Activated T-cell treated with anti-CD3 and anti-CD28 coated beads, Interleukin-2, amount 50 U/mL, for 1 hour (primary cell): ENCODE measurements around the gene TRAM1L1.

Experiments
- DNase-seq: peaks from one replicate; pipeline ENCODE4 v3.0.0-alpha.2; 2020

The TRAM1L1 gene

DNA sequence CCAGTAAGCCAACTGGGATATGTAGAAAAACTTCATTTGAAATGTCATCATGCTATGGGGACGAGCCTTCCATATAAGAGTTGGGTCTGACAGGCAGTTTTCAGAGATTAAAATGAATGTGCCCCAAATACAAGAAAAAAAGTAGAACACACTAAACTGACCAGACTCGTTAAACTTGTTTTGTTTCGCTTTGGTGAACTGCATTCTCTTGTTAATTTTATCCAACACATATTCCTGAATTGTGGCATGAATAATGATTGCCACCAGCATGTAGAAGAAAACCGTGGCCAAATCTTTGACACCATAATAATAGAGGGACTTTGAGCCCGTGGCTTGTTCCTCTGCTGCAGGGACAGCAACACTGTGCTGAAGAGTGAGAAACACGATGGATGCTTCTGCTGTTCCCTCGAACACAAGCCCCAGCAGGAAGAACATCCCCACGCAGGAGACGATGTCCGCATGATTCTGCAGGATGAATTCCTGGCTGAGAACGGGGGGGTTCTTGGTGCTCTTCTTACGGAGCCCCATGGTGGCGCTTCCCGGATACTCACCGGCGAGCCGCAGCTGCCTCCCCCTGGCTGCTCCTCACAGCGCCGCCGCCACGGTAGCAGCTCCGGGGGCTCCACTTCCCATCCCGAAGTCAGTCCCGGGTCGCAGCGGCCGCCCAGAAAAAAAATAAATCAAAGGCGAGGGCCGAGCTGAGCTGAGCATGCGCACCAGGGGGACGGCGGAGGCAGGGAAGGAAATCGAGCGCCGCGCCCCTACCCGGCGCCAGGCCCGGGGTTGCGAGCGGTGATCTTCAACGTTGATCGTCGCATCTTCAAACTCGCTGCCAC lies at the start of gene TRAM1L1:
TSS of gene TRAM1L1 (minus strand) at position 711 of the 836 bp plus-strand sequence. CDS start at position 528, 183 bp downstream.
- no peak for DNase-seq

DNA sequence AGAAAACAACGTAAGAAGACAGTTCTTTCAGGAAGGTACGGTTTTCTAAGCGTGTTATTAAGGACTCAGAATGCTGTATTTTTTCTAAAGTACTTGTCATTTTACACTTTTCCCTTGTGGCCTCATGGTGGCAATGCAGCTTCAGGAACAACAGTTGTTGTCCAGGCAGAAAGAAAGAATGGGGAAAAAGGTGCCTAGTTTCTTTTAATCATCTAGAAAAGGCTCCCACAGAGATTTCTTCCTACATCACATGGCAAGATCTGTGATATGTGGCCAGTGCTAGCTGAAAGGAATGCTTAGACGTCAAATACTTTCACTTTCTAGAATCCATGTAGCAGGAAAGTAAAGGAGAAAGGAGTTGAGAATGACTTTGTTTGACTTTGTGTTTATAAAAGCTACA lies 49.0 kb upstream of the TRAM1L1 start:
- DNase-seq: no peak

DNA sequence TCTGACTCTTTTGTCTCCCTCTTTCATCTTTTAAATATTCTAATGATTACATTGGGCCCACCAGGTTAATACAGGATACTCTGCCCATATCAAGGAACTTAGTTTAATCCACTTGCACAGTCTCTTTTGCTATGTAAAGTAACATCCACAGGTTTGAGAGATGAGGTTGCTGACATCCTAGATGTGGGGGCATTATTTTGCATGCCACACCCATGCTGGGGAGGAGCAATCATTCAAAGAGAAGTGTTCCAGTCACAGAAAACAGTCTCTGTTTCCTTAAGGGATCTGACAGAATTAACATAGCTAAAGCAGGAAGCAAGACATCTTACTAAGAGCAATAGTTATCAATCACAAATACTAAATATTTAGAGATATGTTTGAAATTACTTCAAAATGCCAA lies 11.5 kb upstream of the TRAM1L1 start:
- DNase-seq: no peak

DNA sequence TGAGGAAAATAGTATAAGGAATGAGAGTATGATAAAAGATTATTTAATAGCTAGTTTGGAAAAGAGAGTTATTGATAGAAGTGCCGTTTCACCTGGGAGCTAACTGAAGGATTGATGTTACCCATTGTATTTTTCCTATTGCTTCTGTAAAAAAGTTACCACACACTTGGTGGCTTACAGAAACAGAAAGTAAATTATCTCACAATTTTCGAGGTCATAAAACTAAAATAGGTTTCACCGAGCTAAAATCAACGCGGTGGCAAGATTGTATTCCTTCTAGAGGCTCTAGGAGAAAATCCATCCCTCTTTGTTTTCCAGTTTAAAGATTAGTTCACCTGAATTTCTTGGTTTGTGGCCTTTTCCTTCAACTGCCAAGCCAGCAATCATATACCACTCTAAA lies 11.1 kb upstream of the TRAM1L1 start:
- DNase-seq: no peak

DNA sequence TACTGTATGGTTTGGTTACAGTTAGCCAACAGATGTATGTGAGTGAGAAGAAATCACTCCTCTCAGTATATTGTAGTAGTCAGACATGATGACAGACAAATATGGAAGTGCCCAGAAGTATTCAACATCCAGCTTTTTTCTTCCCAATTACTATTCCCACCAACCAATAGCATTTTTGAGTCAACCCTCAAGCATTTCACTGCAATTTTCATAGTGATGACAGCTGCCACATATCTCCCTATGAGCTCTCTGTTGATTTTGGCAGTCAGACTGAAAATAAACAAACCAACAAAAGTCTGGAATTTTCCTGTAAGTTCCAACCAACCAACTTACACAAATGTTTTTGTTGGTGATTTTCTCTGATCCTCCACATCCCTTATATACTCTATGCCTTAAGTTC lies 8.2 kb upstream of the TRAM1L1 start:
- no peak for DNase-seq

DNA sequence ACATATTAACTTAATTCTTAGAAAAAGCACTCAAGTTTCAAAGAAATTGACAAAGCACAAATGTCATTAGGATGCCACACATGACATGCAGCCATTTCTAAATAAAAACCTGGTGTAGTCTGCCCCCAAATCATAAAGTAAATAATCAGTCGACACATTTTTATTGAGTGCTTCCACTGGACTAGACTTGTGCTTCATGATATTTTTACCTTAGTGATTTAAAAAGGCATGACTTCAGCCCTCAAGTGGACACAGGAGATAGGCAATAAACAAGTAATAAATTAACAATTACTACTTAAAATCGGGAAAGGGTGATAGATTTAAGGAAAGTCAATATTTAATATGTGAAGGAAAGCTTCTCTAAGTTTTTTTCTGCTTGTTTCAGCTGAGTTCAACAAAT lies 7.6 kb downstream of the TRAM1L1 start:
- no peak for DNase-seq

DNA sequence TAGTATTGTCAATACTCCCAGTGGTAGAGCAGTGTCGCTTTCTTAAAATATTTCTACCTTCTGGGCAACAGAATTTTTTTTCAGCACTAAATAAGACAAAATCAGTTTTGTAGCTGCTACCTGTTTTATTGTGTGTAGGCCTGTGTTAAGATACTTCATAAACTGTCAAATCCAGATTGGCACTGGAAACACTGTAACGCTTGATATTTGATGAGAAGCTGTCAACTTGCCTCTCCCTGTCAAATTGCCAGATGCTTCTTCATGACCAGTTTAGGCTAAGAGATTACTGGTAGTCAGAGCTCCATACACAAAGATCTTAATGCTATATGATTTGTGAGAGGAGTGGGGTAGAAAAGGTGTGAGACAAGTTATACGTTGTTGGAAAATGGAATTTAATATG lies 17.3 kb downstream of the TRAM1L1 start:
- no peak for DNase-seq

DNA sequence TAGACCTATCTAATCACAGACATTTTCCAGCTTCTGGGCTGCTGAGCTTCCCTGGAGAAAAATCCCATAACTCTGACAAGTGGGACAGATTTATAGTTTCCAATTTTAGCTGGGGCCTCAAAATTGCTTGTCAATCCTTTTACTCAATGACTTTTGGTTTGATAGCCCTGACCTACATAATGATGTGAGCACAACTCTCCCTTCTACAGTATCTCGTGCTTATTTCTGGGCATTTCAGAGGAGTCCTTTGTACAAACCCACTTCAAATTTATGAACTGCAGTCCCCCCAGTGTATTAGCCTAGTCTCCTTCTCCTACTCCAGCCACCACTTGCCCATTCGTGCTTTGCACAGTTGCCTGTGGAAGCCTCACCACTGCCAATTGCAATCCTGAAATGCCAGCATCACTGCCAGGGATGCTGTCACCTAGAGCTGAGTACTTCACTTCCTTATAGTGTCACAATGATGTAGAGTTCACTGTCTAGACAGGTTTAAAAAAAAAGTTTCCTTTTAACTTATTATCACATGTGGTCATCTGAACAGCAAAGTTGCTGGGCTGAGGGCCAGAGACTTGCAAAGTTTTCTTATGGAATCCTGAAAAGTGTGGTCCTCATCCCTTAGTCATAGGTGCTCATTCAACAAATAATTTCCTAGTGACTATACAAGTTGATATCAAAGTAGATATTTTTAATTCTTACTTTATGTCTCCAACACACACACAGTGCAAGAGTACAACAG lies 21.2 kb downstream of the TRAM1L1 start:
- no peak for DNase-seq

DNA sequence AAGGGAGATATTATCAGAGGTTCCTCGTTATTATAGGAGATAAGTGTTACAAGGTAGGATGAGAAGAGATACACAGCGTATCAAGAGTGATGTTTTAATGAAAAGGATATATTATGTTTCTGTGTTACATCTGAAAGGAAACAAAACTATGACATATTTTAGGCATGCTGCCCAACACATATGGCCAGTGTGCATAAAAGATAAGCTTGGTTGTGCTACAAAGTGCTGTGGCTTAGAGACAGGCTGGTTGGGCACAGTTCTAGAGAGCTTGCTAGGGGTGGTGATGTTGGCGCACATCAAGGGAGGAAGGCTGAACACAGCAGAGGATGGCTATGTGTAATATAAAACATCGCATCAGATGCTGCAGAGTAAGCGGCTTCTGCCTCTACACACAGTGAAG lies 42.4 kb downstream of the TRAM1L1 start:
- DNase-seq: no peak
